Panc1 (cell line): ENCODE results near the gene ADD1.
"Not testable (repeated sequence)": the region's sequence is repeated elsewhere in the genome, so short reads cannot be mapped to it uniquely, and the experiment has no call there.

Source experiments
- CTCF ChIP-seq: fragments of 450-650 bp; IDR thresholded peaks from 2 replicates; pipeline ENCODE4 v1.5.1; 2017; ENCODE audit warnings: mild to moderate bottlenecking
- POLR2AphosphoS5 ChIP-seq: IDR thresholded peaks from 2 replicates; pipeline ENCODE4 v1.6.1; 2012; ENCODE audit warnings: mild to moderate bottlenecking, low read depth, low read length, moderate library complexity
- SIN3A ChIP-seq: IDR thresholded peaks from 2 replicates; pipeline ENCODE4 v1.6.1; 2012; ENCODE audit warnings: low read depth, mild to moderate bottlenecking, low read length, moderate library complexity, borderline replicate concordance; ENCODE audit not compliant: insufficient read depth
- TF ChIP-seq, protein P1 (sequence below), 2 experiments: IDR thresholded peaks; 2 replicates each; pipeline ENCODE4 v1.6.1; 2011 to 2012; ENCODE audit warnings: low read depth in 2 of 2, control low read depth in 1 of 2, low read length in 1 of 2, mild to moderate bottlenecking in 1 of 2, moderate library complexity in 1 of 2; ENCODE audit not compliant: insufficient read depth in 1 of 2

DNA sequence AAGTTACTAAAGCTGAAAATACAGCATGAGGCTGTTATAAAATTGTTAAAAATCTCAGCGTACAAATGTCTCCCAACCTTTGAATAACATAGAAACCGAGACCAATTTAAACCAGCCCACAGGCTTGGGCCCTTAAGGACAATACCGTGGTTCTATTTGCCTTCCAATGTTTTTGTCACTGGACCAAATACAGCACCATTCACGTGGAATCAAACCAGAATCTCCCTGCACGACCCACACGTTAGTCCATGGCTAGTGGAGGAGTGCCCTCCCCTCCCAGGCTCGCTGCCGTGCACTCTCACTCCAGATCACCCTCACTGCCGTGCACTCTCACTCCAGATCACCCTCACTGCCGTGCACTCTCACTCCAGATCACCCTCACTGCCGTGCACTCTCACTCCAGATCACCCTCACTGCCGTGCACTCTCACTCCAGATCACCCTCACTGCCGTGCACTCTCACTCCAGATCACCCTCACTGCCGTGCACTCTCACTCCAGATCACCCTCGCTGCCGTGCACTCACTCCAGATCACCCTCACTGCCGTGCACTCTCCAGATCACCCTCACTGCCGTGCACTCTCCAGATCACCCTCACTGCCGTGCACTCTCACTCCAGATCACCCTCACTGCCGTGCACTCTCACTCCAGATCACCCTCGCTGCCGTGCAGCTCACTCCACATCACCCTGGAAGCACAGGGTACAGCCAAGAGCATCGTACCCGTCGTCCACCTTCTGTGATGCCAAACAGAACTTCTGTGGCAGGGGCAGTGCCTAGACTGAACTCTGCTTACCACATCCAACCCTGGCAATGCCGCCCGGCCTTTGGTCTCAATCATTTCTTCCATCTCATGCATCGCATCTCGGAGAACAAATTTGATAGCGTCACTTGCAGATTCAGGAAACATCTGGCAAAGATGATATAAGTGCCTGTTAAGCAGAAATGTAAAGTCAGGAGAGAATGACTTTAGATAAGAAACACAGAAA is 102.3 kb downstream of the ADD1 start:
- TF ChIP-seq CTCF, POLR2AphosphoS5, SIN3A: not testable (repeated sequence)
- TF ChIP-seq, protein P1, sequence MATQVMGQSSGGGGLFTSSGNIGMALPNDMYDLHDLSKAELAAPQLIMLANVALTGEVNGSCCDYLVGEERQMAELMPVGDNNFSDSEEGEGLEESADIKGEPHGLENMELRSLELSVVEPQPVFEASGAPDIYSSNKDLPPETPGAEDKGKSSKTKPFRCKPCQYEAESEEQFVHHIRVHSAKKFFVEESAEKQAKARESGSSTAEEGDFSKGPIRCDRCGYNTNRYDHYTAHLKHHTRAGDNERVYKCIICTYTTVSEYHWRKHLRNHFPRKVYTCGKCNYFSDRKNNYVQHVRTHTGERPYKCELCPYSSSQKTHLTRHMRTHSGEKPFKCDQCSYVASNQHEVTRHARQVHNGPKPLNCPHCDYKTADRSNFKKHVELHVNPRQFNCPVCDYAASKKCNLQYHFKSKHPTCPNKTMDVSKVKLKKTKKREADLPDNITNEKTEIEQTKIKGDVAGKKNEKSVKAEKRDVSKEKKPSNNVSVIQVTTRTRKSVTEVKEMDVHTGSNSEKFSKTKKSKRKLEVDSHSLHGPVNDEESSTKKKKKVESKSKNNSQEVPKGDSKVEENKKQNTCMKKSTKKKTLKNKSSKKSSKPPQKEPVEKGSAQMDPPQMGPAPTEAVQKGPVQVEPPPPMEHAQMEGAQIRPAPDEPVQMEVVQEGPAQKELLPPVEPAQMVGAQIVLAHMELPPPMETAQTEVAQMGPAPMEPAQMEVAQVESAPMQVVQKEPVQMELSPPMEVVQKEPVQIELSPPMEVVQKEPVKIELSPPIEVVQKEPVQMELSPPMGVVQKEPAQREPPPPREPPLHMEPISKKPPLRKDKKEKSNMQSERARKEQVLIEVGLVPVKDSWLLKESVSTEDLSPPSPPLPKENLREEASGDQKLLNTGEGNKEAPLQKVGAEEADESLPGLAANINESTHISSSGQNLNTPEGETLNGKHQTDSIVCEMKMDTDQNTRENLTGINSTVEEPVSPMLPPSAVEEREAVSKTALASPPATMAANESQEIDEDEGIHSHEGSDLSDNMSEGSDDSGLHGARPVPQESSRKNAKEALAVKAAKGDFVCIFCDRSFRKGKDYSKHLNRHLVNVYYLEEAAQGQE (IDR thresholded peaks at IDR 0.05; ENCODE audit: insufficient read depth in 1 of 2, low read depth in 2 of 2, low read length in 1 of 2), result not testable (repeated sequence)
